Natural killer cell (primary cell): ENCODE data around the gene ATP8B4. TPM values are rescaled to one million over a fixed set of nuclear protein-coding genes. Genes with fewer than 3 reads are reported as not detected.

Experiments used
- ATAC-seq, 3 donors: fragments of 150-1000 bp in 2 of 3; fragments of 200-7000 bp in 1 of 3; cut with Tn5 transposase; 1 replicate in 1 of 3; 2 replicates in 2 of 3; pipeline ENCODE4 v1.10.0; 2021; ENCODE audit warnings: mild to moderate bottlenecking in 2 of 3, moderate library complexity in 2 of 3
- DNase-seq, 2 donors: peaks; one replicate each; pipeline versions ENCODE4 v3.0.0 to v3.0.0-alpha.2; 2013 to 2021; ENCODE audit warnings: mixed read lengths in 1 of 2
- H3K27ac ChIP-seq: one replicate; pipeline ENCODE4 v1.5.1; 2013; ENCODE audit warnings: mild to moderate bottlenecking, low read length
- H3K27me3 ChIP-seq: one replicate; pipeline ENCODE4 v1.6.1; 2013; ENCODE audit warnings: low read length; ENCODE audit not compliant: control insufficient read depth, insufficient read depth
- H3K36me3 ChIP-seq: one replicate; pipeline ENCODE4 v1.6.1; 2013; ENCODE audit warnings: low read length; ENCODE audit not compliant: control insufficient read depth, insufficient read depth
- H3K4me1 ChIP-seq: one replicate; pipeline ENCODE4 v1.6.1; 2013; ENCODE audit warnings: low read length; ENCODE audit not compliant: control insufficient read depth, insufficient read depth
- H3K4me3 ChIP-seq: one replicate; pipeline ENCODE4 v1.5.1; 2013; ENCODE audit warnings: low read length
- H3K9me3 ChIP-seq: one replicate; pipeline ENCODE4 v1.6.1; 2013; ENCODE audit warnings: low read length; ENCODE audit not compliant: control insufficient read depth, insufficient read depth
- H3K27ac Mint-ChIP-seq, 2 donors: one replicate each; pipeline ENCODE4 v1.8.0; 2022; ENCODE audit warnings: mild to moderate bottlenecking in 2 of 2, mixed read lengths in 2 of 2, moderate library complexity in 1 of 2
- H3K27me3 Mint-ChIP-seq, 2 donors: one replicate each; pipeline ENCODE4 v1.8.0; 2022; ENCODE audit warnings: low read depth in 2 of 2, mixed read lengths in 2 of 2
- H3K36me3 Mint-ChIP-seq: one replicate; pipeline ENCODE4 v1.8.0; 2022; ENCODE audit warnings: mixed read lengths
- H3K4me1 Mint-ChIP-seq, 2 donors: one replicate each; pipeline ENCODE4 v1.8.0; 2022; ENCODE audit warnings: mixed read lengths in 2 of 2
- H3K4me3 Mint-ChIP-seq: one replicate; pipeline ENCODE4 v1.8.0; 2022; ENCODE audit warnings: mild to moderate bottlenecking, moderate library complexity, mixed read lengths
- H3K9me3 Mint-ChIP-seq, 2 donors: one replicate each; pipeline ENCODE4 v1.8.0; 2022; ENCODE audit warnings: mixed read lengths in 2 of 2
- CTCF ChIP-seq: fragments of 200-600 bp; IDR thresholded peaks from one replicate; pipeline ENCODE4 v1.8.0; 2022; ENCODE audit warnings: antibody characterized with exemption
- WGBS: methylation state at CpG from one replicate; pipeline ENCODE4 v1.1.7; 2013; ENCODE audit warnings: missing lambda C conversion rate; ENCODE audit not compliant: insufficient coverage; 5-methylcytosine and 5-hydroxymethylcytosine counted together
- intact Hi-C: fragments of 100-400 bp; cut with micrococcal nuclease; formaldehyde crosslinking; loops from one replicate; pipeline ENCODE4 v1.14.2; 2022
- total RNA-seq, 4 donors: library from RNA; stranded (reverse); fragments of 120-200 nt in 1 of 4; gene quantifications; one replicate each; pipeline versions ENCODE4 v1.2.3 to v1.2.4, GENCODE V29; 2013 to 2022

Gene ATP8B4
- total RNA-seq, 3 donors from 2014 or later (not counting 1 experiment from before 2014, with no cell fraction given), result 55.6 to 89.5 (median 75.1) TPM

GRCh38 chr15:50127255-50127777, 8.3 kb upstream of the ATP8B4 start:
- H3K9me3 Mint-ChIP-seq, result peaks cover 3 to 5% of the 10 kb centered on the region in 2 donors
- H3K4me3 Mint-ChIP-seq, result no peak overlapping the region
- Histone ChIP-seq H3K9me3 (no peaks in the 10 kb centered on the region), H3K4me1 (no peaks in the 10 kb centered on the region), H3K27ac (no peak overlapping the region), H3K4me3 (no peak overlapping the region), H3K27me3 (no peaks in the 10 kb centered on the region), H3K36me3 (no peaks in the 10 kb centered on the region)
- no peaks in the 10 kb centered on the region for H3K27me3 Mint-ChIP-seq
- H3K4me1 Mint-ChIP-seq, result no peaks in the 10 kb centered on the region
- peaks cover 8% of the 10 kb centered on the region for H3K36me3 Mint-ChIP-seq
- DNase-seq (no peak), ATAC-seq (no peak)
- intact Hi-C loops, result no loop called here
- TF ChIP-seq CTCF, result no peak
- no peak overlapping the region for H3K27ac Mint-ChIP-seq
- WGBS, result 90% methylated on average over 4 of the region's 4 CpGs

GRCh38 chr15:50126072-50126471, 7.0 kb upstream of the ATP8B4 start:
- Histone ChIP-seq H3K27me3 (no peaks in the 10 kb centered on the region), H3K9me3 (no peaks in the 10 kb centered on the region), H3K36me3 (no peaks in the 10 kb centered on the region), H3K4me3 (no peak overlapping the region), H3K27ac (no peak overlapping the region), H3K4me1 (no peaks in the 10 kb centered on the region)
- Mint-ChIP-seq H3K9me3 (peaks cover 3 to 5% of the 10 kb centered on the region in 2 donors), H3K4me1 (peaks cover 0 to 3% of the 10 kb centered on the region in 2 donors), H3K4me3 (no peak overlapping the region), H3K27ac (no peak overlapping the region), H3K36me3 (peaks cover 8% of the 10 kb centered on the region), H3K27me3 (no peaks in the 10 kb centered on the region)
- ATAC-seq (no peak), DNase-seq (no peak)
- intact Hi-C loops, result no loop called here
- 87% methylated on average over 4 of the region's 4 CpGs for WGBS
- no peak for TF ChIP-seq CTCF

- Mint-ChIP-seq H3K36me3 (peaks cover 8% of the 10 kb centered on the region), H3K27me3 (no peaks in the 10 kb centered on the region), H3K4me3 (no peak overlapping the region), H3K27ac (no peak overlapping the region), H3K4me1 (peaks cover 5 to 11% of the 10 kb centered on the region in 2 donors), H3K9me3 (peaks cover 3 to 5% of the 10 kb centered on the region in 2 donors)
- no peak for ATAC-seq
- intact Hi-C loops, result no loop called here
- Histone ChIP-seq H3K4me1 (peaks cover 4% of the 10 kb centered on the region), H3K27ac (no peak overlapping the region), H3K27me3 (no peaks in the 10 kb centered on the region), H3K4me3 (no peak overlapping the region), H3K36me3 (no peaks in the 10 kb centered on the region), H3K9me3 (no peaks in the 10 kb centered on the region)
- TF ChIP-seq CTCF, result no peak
- no peak for DNase-seq
Observed at GRCh38 chr15:50124631-50125030, 5.6 kb upstream of the ATP8B4 start.
